ENCODE data around the gene AGXT2. TPM values are rescaled to one million over a fixed set of nuclear protein-coding genes. Genes with fewer than 3 reads are reported as not detected.

The AGXT2 gene
- total and polyA plus RNA-seq, 2 donors (not counting 3 experiments of a cell fraction or from before 2014, with no cell fraction given) = not detected

GRCh38 chr5:35003018-35003957, 44.5 kb downstream of the AGXT2 start:
- ChIA-PET CTCF (interaction anchor here (0.6 to 3.9 kb wide), 35 partner anchors 8 to 1068 kb away, joined by 3 to 61 read pairs (median 4); partner anchors contain the start of genes BRIX1, DNAJC21 and RAD1), POLR2A (no interaction called here)
- Histone ChIP-seq H3K4me3 (replicated peaks in 1 of 3; ENCODE audit: insufficient read depth in 1 of 3, low read depth in 1 of 3, low read length in 3 of 3) (no peak overlapping the region), H3K4me2 (ENCODE audit: insufficient read depth, low read length) (no peak overlapping the region), H3K27me3 (ENCODE audit: control insufficient read depth in 2 of 2, insufficient read depth in 2 of 2, low read length in 2 of 2) (peaks cover 6 to 9% of the 10 kb centered on the region in 2 experiments), H3K27ac (ENCODE audit: insufficient read depth, low read depth, low read length) (no peak overlapping the region), H3K9me1 (replicated peaks; ENCODE audit: control insufficient read depth, extremely low read depth, insufficient read depth, low read length) (no peaks in the 10 kb centered on the region), H3K4me1 (ENCODE audit: control insufficient read depth, extremely low read depth, insufficient read depth, low read length) (no peaks in the 10 kb centered on the region), H2AFZ (ENCODE audit: low read depth, low read length) (no peak overlapping the region), H3K36me3 (ENCODE audit: control insufficient read depth in 2 of 2, extremely low read depth in 1 of 2, insufficient read depth in 2 of 2, low read length in 2 of 2) (no peaks in the 10 kb centered on the region), H4K20me1 (replicated peaks; ENCODE audit: control insufficient read depth, extremely low read depth, insufficient read depth, low read length) (no peaks in the 10 kb centered on the region), H3K9me3 (replicated peaks; ENCODE audit: control insufficient read depth, insufficient read depth, low read length) (no peaks in the 10 kb centered on the region), H3K79me2 (ENCODE audit: control insufficient read depth, insufficient read depth, low read length) (no peaks in the 10 kb centered on the region), H3K9ac (replicated peaks; ENCODE audit: extremely low read depth, insufficient read depth, low read length) (no peak overlapping the region)
- dilution Hi-C loops (cut with MboI; ENCODE audit: extremely low pct_ligation_motif_present, low sequenced_read_pairs) = no loop called here
- no peak for TF ChIP-seq FOS (IDR thresholded peaks at IDR 0.05; ENCODE audit: borderline replicate concordance, insufficient read depth, low read length)
- peak; percentile 88 to 90 for TF ChIP-seq CTCF (IDR thresholded peaks at IDR 0.05; ENCODE audit: extremely low read depth in 1 of 2, insufficient read depth in 1 of 2, low read depth in 1 of 2, low read length in 2 of 2)
- TF ChIP-seq EZH2 (IDR thresholded peaks at IDR 0.05; ENCODE audit: borderline replicate concordance, low read depth, low read length, severe bottlenecking) = no peak
- TF ChIP-seq GATA2 (IDR thresholded peaks at IDR 0.05; ENCODE audit: insufficient read depth, insufficient read length, low read depth, low read length) = no peak
- TF ChIP-seq MAX (IDR thresholded peaks at IDR 0.05; ENCODE audit: insufficient read depth, insufficient read length) = no peak
- TF ChIP-seq POLR2AphosphoS5 (IDR thresholded peaks at IDR 0.05; ENCODE audit: insufficient read depth, low read depth, low read length) = no peak
- TF ChIP-seq JUN (IDR thresholded peaks at IDR 0.05; ENCODE audit: borderline replicate concordance, insufficient read depth, insufficient read length, low read depth) = no peak
- no TSS peak for BruUV-seq (replicated peaks)
- intact Hi-C loops (cut with micrococcal nuclease) = loop anchor here (1.0 to 5.0 kb wide), 3 partner anchors 45 to 529 kb away; no protein-coding TSS in a partner anchor
- FAIRE-seq (peak; percentile 67), DNase-seq (ENCODE audit: low read depth, low spot score) (peak; percentile 55)

All from endothelial cell of umbilical vein (primary cell).